ENCODE measurements around the gene ASB9.
A peak's percentile ranks its signal among the peaks of the same experiment; 100 is the strongest.
"Not testable (repeated sequence)": the region's sequence is repeated elsewhere in the genome, so short reads cannot be mapped to it uniquely, and the experiment has no call there.

The ASB9 gene

DNA sequence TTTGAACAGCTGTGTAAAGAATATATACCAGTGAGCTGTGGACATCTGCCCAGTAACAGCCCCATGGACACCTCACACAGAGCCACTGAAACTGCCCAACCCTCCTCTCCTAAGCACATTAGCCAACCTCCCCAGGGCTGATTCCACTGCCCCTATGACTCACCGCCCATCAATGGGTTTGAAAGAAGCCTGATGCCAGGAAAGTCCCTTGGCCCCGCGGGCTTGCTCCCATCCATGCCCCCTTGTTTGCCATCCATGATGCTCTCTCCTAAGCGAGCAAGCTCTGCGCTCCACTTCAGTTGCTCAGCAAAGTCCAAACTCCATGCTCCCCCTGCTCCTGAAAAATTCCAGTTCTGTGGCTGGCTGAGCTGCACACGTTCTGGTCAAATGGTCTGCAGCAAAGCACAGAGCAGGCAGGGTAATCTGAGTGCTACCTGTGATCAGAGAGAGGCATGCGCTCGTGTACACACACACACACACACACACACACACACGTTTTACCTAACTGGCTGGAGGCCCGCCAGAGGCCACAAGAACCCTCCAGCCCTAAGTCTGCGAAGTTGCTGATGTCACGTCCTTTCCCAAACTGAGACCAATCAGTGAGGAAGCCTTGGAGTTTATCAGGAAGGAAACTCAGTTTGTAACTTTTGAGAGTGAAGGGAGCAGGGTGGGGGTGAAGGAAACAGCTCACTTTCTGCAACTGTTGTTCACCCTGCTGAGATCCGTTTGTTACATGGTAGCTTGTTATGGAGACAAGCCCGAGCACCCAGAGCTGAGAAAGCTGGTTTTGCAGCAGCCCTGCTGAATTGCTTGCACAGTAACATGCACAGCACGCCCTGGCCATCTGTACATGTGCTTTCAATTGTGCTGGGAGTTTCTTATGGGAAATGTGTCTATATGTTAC lies at the start of gene ASB9:
TSS of gene ASB9 (minus strand) at position 466 of the 904 bp plus-strand sequence. CDS start at position 257, 209 bp downstream.
- DNase-seq, result peak; percentile 81

DNA sequence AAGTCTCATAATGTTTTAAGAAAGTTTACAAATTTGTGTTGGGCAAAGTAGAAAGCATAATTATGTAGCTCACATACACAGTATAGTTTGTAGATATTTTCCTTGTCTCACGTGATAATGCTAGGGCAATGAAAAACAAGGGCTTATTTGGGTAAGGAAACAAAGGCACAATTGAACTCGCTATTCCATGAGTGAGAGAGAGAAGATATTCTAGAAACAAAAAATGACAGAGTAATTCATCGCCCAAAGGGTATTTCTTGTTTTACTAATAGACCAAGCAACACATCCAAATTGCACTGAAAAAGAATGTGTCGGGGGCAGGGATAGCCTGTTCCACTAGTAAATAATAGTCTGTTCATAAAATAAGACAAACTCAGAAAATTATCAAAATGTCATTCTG lies 49.2 kb upstream of the ASB9 start:
- no peak for DNase-seq

GRCh38 chrX:15315509-15315908 lies 45.6 kb upstream of the ASB9 start, which contains the start of gene ASB11:
Gene ASB11 (minus strand): TSS chrX:15315640. CDS start chrX:15315605, 35 bp downstream.
- no peak for DNase-seq

DNA sequence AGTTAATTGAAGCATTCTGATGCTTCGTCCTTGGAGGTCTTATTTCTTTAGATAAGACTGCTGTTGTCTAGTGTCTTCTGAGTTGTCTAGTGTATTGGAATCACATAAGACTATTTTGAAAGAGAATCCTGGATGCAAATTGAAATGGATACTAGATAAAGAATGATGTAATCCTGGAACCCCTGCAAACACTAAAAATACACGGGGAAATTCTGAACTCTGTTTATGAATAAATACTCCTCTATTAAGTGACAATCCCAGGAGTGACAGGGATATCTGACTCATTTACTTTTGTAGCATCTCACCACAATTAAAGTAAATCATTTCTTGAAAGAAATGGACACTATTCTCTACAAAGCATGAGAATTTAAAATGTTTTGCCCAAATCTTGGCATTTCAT lies 44.6 kb upstream of the ASB9 start:
- no peak for DNase-seq

DNA sequence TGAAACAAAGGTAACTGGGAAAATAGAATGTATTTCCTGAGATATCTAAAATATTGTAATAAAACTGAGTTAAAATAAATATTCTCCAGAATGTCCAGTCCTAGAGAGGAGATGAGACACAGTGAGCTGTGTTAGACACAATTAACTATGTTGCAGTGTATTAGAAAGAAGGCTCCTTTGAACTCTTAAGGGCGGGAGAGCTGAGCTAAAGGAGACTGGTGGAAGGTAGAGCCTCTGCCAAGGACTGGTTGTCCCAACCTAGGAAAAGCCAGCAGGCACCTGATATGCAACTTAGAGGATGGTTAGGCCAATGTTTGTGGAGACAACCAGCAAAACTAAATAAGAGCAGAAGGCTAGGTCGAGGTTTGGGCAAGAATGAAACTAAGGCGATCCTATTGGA lies 41.2 kb upstream of the ASB9 start:
- no peak for DNase-seq

DNA sequence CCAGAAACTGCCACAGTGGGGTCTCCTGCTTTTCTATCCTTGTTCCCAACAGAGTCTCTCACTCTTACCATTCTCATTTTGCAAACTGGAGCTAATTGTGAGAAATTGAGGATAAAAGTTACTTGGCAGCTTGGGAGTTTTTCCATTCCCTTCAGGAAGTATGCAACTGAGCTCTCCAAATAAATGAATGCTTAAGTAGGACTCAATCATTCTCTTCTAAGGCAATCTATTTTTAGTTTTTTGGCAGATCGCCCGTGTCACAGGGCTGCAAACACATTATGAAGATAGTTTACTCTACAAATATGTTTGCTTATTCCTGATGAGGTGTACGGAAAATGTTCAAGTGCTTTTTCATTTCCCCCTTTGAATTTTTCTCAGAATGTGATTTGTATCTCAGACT lies 40.2 kb upstream of the ASB9 start:
- peak; percentile 59 for DNase-seq

DNA sequence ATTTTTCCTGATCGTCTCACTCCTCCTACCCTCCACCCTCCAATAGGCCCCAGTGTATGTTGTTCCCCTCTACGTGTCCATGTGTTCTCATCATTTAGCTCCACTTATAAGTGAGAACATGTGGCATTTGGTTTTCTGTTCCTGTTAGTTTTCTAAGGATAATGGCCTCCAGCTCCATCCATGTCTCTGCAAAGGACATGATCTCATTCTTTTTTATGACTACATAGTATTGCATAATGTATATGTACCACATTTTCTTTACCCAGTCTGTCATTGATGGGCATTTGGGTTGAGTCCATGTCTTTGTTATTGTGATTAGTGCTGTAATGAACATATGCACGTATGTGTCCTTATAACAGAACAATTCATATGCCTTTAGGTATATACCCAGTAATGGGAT lies 36.0 kb upstream of the ASB9 start:
- not testable (repeated sequence) for DNase-seq

GRCh38 chrX:15301924-15302323 lies 32.0 kb upstream of the ASB9 start:
- peak; percentile 44 for DNase-seq

DNA sequence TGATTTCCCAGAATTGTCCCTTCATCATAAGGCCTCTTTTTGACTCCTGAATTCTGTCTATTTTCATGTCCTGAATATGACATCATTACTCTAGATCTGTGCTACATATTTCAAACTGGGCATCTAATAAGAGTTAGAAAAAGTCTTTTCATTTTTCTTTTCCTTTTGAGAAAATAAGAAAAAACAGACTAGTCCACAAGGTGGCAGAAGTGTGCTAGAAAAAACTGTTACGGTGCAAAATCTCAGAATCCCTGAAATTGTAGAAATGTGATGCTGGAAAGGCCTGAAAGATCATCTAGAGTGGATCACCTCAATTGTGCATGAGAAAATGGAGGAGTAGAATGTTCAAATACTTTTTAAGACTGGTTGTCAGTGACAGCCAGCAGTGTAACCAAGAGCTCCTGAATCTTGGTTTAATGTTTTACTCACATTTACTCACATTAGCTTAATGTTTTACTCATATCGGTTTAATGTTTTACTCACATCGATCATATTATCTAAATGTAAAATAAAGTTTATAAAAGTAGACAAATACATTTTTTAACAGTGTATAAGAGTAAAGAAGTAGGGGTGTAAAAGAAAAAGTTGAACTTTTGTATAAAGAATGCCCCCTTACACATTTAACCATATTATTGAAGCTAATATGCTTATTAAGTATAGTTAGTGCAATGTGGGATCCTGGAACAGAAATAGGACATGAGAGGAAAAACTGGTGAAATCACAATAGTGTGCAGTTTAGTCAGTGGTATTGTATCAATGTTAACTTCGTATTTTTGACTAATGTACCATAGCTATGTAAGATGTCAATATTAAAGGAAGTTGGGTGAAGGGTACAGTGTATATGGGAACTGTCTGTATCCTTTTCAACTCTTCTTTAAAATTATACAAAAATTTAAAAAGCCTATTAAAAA lies 30.3 kb upstream of the ASB9 start:
- peak; percentile 40 for DNase-seq

DNA sequence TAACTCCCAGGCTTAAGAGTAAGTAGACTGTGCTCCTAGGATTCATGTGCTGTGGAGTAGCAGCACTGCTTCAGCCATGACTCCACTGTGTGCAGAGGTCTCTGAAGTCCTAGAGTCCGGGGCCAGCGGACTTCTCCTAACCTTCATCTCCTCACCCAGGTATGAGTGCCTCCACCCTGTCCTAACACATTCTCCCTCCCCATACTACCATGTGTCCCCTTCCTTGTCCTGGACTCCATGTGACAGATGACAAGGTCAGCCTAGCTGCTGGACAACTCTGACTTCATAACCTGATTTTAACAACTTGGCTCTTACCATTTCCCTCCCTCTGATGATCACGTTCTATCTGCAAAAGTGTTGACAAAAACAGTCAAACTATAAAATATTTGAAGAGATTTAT lies 28.9 kb upstream of the ASB9 start:
- no peak for DNase-seq

- no peak for DNase-seq
These were observed 28.3 kb upstream of the ASB9 start for GRCh38 chrX:15298201-15298600.

GRCh38 chrX:15293451-15293850 lies 23.6 kb upstream of the ASB9 start:
- DNase-seq, result no peak

- no peak for DNase-seq
These were observed 23.0 kb upstream of the ASB9 start for GRCh38 chrX:15292861-15293260.

GRCh38 chrX:15277604-15278003 lies 7.7 kb upstream of the ASB9 start:
- DNase-seq, result no peak

DNA sequence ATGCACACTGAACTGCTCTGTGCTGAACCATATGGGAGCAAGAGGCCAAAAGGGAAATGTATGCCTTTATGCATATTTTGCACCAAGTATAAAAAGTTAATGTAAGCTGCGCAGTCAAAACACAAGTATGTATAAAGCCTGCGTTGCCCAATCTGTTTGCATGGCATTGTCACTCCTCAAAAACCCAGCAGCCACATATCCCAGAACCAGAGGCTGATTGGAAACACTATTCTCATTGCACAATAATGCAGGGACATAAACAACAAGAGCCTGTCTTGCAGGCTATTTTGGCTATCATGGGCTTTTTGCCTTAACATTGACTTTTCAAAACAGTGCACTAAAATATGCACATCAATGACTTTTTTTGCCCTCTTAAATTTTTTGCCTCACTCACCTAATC lies 5.1 kb upstream of the ASB9 start:
- DNase-seq, result no peak

GRCh38 chrX:15273275-15273674 lies 3.4 kb upstream of the ASB9 start:
- not testable (repeated sequence) for DNase-seq

GRCh38 chrX:15271757-15272156 lies 1.9 kb upstream of the ASB9 start:
- no peak for DNase-seq

DNA sequence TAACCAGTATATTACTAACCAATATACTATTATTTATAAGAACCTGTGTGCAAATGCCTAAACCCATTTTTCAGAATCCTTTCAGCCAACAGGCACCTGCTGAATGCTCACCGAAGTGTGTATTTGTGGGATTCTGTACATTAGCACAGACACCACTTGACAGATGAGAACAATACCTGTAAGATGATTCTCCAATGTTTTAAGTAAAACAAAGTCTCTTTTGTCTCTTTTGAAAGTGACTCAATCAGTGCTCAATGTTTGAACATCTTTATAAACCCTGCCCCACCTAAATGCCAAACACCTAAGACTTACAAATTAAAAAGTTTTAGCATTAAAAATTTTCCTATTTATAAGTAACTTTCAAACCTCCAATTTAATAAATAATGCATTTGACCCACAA lies 763 bp downstream of the ASB9 start:
- DNase-seq, result peak; percentile 24

DNA sequence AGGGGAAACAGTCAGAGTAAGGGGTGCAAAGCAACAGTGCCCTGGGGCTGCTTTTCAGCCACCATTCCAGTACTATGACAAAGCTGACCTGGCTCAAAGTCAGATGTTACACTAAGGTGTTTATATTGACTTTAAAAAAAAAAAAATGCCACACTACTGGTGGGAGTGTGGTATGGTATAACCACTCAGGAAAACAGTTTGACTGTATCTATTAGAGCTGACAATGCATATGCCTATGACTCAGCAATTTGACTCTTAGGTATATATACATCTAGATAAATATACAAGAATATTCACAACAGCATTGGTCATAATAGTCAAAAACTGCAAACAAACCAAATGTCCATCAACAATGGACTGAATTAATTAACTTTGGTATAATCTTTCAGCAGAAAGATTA lies 15.0 kb downstream of the ASB9 start:
- no peak for DNase-seq

- DNase-seq, result no peak
These were observed 24.0 kb downstream of the ASB9 start for GRCh38 chrX:15245896-15246295.

DNA sequence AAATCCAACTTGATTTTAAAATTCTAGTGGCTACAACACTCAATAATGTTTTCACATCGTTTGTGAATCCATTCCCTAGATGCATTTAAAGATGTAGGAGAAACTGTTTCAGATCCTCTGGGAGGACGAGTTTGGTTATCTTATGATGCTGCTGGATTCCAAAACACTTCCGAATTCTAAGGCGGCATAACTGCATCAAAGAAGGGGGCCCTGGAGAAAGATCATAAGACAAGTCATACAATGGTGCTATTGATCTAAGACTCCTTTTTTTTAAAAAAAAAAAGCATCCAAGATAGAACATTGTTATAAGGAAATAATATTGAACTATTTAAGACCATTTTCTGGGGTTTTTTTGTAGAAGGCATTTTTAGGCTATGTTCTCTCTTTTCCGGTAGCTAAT lies 25.5 kb downstream of the ASB9 start:
- no peak for DNase-seq

DNA sequence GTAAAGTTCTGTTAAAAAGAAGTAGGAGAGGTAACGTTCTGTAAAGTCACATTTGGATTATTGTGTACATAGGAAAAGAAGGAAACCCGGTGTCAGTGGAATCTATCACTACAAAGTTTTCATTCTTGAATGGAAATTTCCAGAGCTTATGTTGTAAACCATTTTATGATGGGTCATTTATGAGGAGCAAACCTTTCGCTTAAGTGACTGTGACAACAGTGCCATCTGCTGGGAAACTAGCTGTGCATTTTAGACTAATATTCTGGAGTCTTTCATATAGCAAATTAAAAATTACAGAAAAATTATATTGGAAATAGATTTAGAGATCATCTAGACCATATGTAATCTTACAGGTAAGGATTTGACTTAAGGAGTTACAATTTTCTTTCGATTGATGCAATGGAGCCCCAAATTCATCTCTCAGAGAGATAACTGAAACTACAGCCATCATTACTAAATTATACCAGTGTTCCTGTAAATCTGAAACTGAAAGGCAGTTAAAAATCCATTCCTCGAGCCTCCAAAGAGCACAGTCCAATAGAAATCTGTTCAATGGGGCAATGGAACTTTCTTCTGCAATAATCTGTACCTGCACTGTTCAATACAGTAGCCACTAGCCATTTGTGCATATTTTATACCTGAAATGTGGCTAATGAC lies 26.9 kb downstream of the ASB9 start:
- DNase-seq, result peak; percentile 60

DNA sequence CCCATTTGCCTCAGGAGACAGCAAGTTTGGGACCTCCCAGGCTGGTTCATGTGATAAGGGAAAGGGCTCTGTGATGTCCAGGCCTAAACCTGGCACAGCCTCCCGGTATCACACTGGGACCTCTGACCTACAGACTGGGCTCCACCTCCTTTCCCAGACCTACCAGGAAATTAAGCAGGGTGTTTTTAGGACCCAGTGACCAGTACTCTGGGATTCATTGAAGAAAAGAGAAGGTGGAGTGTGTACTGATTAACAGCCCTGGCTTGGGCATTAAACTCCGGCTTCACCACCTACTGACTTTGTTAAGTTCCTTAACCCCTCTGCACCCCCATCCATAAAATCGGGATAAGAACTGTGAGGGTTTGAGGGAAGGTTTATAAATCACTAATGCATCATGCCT lies 28.6 kb downstream of the ASB9 start:
- DNase-seq, result no peak

Measured in DMS53 (cell line).